GM18526 (cell line): ENCODE measurements around the gene SEMA3A.

ENCODE experiments used
- POLR2A ChIP-seq: IDR thresholded peaks from 3 replicates; pipeline ENCODE4 v1.6.1; 2011; ENCODE audit not compliant: insufficient read length; ENCODE audit errors: extremely low read depth

The SEMA3A gene

DNA sequence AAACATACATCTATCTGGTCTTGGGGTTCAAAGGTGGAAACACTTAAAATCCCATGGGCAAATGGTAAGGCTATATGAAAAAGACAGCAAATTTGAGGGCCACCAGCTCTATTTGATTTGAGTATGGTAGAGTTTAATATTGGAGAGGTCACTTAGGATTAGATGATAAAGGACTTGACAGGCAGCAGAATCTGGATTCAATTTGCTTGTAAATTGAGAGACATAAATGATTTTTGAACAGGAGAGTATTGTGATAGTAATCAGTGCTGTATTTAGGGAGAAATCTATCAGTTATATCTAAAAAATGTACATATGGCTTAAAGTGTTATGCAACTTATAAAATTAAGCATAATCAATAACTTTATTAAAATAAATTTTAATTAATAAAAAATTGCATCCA lies 155.2 kb downstream of the SEMA3A start:
- TF ChIP-seq POLR2A: no peak

DNA sequence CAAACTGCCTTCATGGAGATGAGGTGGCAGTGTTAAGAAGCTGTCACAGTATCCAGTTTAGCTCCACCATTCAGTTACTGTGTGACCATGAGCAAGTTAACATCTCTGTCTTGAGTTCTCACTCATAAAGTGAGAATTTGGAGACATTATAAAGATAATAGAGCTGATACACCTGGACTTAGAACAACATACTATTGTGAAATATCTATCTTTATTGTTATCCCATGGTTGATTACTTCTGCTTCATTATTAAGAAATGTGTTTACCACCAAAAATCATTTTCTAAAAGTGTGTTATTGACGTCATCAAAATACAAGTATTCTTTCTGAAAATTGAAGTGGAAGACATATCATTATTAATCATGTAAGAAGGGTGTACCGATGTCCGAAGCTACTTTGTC lies 166.9 kb downstream of the SEMA3A start:
- no peak for TF ChIP-seq POLR2A

DNA sequence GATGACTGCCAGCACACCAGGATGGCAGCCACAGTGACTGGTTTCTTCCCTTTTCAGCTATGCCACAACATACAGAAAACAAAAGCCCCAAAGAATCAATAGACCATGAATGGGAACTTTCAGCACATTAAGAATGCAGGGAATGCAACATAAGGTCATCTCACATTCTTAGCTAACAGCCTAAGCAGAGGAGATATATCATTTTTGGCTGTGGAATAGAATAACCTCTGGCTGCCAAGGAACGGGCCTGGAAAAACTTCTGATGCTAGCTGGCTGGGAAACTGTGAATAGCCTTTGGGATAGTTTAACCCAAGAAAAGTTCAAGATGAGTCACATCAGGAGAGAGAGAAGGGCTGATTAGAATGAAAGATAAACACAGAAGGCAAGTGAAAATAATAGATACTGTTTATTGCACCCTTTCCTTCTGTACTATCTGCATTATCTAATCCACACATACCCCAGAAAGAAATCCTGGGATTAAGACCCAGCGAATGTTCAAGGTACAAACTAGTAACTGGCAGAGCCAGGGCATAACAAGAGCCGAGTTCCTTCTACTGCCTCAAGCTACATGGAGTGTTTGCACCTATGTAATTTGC lies 169.2 kb downstream of the SEMA3A start:
- no peak for TF ChIP-seq POLR2A

DNA sequence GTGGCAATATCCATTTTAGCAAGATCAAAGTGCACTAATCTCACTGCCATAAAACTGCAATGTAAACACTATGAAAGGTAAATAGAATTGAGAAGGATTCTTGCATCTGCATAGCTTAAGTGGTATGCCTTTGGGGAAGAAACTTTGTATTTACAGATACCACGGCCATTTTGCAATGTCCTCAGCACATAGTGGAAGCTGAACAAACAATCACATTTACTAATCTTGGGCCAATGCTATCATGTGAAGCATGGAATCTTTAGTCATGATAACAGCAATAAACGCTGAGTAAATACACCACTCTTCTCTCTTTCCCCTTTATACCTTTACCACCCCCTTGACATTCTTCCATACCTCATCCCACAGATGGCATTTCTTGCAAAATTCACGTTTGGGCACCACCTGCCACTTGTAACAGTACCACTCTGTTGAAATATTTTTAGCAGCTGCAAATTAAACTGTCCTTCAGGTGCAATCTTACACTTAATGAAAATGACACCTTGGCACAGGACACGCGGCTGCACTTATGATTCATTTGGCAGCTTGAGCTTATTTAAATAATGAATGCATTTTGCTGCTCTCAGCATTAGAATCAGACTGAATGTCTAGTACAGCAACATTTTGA lies 171.8 kb downstream of the SEMA3A start:
- no peak for TF ChIP-seq POLR2A

DNA sequence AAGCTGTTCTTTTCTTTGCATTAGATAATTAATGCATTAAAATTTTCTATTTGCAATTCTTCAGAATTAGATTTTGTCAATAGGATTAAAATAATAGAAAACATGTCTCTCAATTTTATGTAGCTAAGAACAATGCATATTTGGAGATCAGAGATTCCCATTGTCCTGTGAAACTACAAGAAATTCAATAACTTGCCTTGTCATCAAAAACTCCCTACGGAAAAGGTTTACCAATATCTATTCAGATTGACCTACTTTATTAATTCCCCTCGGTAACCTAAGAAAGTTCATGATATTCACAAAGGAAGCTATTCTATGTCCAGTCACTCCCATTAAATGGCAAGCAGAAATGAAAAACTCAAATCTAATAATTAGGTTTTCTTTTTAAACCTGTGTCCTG lies 172.6 kb downstream of the SEMA3A start:
- no peak for TF ChIP-seq POLR2A

DNA sequence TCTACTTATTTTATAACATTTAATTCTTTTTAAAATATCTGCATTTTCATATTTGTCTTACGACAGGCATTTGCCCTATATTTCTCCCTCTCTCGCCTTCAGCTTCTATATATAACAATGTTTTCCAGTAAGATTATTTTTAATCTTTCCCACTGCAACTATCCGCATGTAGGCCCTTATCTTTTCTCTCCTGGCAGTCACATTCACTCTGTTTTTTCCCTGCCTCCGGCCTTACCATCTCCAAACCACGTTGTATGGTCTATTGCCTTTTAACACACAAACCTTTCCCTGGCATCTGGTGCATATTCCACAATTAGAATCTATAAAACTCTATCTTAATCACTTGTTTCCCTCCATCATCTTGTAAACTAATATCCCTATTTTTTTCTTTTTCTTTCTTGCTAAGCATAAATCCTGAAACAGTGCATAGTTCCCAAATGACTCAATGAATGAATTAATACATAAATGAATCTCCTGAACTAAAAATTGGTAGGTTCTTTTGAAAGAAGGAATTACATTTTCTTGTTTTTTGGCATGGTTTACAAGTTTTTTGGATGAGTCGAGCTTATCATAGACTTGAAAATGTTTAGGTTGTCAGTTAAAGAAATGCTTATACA lies 173.2 kb downstream of the SEMA3A start:
- no peak for TF ChIP-seq POLR2A

DNA sequence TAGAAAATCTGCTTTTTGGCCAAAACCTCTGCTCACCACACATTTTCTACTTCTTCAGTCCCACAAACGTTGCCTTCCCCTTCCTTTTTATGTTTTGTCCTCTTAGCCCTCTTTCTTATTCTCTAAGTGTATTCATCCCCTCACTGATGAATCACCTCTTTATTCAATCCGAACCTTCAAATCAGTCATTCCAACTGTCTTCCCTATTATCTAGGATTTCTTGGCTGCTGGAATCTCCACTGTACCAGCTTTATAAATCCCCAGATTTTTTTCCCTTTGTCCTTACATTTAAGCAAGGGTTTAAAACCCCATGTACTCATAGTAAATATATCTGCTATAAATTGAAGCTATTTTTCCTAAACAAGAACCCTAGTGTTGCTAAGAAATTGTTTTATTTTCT lies 176.9 kb downstream of the SEMA3A start:
- TF ChIP-seq POLR2A: no peak

DNA sequence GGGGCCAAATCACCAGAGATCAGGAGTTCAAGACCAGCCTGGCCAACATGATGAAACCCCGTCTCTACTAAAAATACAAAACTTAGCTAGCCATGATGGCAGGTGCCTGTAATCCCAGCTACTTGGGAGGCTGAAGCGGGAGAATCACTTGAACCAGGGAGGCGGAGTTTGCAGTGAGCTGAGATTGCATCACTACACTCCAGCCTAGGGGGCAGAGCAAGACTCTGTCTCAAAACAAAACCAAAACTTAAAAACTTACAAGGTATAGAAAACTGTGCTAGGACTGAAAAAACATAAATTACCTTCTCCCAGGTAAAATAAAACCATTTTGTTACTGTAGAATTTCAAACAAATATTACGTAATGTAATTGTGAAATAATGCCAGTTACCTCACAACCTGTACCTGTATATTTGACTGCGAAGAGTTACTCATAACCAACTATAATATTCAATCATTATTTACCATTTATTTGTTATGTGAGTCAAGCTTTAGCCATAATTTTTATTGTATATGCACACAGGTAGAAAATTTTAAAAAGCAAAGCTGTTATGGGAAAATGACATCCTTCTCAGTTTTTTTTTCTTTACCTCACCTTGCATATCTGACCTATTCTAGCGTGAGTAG lies 180.9 kb downstream of the SEMA3A start:
- TF ChIP-seq POLR2A: no peak

DNA sequence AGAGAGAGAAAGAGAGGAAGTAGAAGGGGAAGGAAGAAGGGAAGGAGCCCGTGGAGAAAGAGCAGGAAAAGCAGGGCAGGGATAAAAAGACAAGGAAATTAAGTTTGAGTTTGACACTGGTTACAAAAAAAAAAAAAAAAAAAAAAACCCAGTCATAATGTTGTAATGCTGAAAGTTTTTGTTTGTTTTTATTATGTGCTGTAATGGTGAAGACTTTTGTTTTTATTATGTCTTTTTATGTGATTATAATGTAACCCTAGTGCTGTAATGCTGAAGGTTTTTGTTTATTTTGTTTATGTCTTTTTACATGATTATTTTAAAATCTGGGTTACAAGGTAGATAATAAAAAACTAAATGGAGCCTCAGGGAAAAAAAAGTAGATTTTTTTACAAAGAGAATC lies 184.8 kb downstream of the SEMA3A start:
- no peak for TF ChIP-seq POLR2A

DNA sequence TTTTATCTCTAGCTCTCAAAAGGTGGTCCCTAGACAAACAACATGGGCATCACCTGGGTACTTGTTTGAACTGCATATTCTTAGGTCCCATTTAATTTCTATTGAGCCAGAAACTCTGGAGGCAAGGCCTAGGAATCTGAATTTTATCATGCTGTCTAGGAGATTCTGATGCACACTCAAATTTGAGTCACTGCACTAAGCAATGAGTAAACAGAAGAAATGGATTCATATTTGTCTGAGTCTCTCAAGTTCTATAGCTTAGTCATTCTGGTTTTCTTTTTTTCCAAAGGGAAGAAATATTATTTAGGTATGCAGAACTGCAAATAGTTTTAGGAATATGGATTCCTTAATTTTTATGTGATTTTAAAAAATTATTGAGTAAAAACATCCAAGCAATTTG lies 185.5 kb downstream of the SEMA3A start:
- no peak for TF ChIP-seq POLR2A

DNA sequence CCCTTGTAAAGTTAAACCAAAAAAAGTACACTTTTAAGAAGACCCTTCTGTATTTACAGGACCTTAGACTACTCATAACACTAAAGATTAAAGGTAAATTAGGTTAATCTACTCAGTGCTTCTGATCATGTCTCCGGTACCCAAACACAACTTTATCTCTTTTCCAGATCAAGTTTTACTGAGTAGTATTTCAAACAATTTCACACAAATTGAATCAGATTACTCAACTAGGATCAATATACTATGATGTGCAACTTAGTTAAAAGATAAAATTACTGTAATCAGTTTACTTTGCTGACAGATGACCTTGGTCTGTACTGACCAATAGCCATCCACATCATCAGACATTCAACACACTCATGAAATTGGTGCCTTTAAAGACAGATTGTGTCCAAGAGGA lies 191.4 kb downstream of the SEMA3A start:
- TF ChIP-seq POLR2A: no peak

DNA sequence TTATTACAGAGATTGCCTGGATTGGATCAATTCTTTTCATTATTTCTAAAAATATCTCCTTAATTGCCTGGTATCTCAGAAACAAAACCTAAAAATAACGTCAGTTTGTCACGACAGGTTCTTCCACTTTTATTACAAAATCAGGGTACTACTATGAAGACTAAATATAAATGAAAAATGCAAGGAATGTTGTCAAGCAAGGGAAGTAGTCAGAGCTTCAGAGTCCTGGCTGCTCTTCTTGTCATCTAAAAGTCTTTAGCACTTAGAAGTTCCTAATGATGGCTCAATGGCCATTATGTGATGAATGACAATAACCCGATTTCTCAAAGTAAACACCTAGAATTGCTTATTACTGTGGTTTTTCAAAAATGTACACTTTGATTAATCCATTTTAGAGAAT lies 192.2 kb downstream of the SEMA3A start:
- no peak for TF ChIP-seq POLR2A

DNA sequence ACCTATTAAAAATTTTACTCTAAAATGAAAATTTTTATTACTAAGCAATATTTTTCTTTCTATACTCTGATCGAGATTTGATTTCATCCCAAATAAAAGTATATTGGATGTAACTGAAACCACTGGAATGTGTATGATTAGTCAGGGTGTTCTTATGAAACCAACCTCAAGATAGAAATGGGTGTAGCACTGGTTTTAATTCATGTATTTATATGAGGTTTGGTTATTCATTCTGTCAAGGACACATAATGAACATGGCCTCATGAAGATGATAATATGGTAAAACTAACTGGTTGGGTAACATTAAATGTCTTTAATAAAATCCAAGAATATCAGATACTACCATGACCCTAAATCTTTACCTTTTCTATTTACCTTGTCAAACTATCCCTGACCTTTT lies 197.7 kb downstream of the SEMA3A start:
- TF ChIP-seq POLR2A: no peak

DNA sequence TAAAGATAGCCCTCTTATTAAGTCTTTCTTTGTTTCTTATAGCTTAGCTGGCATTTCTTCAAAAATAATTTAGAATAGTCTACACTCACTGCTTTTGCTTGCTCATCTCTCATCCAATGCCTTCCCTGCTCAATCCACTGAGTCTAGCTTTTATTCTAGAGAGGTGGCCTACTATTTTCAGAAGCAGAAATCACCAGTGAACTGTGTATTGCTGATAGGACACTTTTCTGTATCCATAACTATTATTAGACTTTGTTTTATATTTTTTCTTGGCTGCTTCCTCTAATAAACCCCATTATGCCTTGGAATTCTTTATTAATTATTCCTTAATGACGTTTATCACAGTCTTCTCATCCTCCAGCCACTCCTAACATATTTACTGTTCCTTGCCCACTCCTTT lies 206.8 kb downstream of the SEMA3A start:
- no peak for TF ChIP-seq POLR2A

DNA sequence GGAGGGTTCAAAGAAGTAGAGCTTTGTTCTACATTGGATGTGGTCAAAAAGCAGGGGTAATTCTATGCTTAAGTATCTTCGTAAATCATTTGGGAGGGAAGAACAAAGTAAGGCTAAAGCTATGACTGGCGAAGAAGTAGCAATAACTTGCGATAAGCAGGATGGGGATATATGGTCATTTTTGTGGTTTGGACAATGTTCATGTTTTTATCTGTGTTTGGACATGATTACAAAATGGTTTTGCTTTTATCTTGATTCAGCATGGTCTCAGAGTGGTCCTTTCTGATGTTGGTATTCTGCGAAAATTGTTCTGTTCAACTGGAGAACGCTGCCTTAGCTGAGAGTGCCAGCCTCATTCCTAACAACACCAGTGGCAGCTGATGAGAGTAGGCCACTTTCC lies 208.8 kb downstream of the SEMA3A start:
- TF ChIP-seq POLR2A: no peak

DNA sequence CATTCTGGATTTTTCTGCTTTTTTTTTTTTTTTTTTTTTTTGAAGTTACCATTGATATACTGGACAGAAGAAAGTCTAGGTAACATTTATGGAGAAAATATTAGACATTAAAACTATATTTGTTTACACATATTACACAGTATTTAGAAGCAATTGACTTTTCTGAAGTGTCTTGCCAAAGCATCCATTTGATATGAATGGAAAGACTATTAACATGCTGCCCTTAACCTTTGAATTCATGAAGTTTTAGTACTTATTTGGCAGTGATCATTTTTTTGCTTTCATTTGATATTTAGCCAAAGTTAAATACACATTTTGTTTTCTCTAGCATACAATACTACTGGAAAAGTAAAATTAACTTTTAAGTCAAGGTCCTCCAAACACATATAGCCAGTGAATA lies 210.0 kb downstream of the SEMA3A start:
- TF ChIP-seq POLR2A: no peak
